Measurements from ENCODE around the gene TFDP1. TPM values are rescaled to one million over a fixed set of nuclear protein-coding genes. Genes with fewer than 3 reads are reported as not detected.
"Not testable (repeated sequence)": the region's sequence is repeated elsewhere in the genome, so short reads cannot be mapped to it uniquely, and the experiment has no call there.

The TFDP1 gene
- total RNA-seq, 1 experiment from 2014 or later, result 127 TPM

DNA sequence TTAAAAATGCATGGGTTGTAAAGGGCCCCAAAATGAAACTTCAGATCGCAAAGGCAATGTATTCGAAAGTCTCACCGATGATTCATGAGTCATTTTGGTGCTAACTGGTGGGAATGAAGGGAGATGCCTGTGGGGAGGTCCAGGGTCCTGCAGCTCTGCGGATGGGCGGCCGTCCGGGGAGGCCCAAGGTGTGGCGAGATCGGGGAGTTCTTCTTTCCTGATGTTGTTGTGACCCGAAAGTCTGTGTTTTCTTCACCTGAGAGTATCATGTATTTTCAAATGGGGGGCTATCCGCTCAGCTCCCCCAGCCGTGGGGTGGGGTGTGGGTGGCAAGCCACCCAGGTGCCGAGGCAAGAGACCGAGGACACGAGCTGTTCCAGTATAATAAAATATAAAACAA, 36.5 kb downstream of the TFDP1 start:
- no peak for DNase-seq
- H3K27ac ChIP-seq, result no peak overlapping the region
- no peaks in the 10 kb centered on the region for H3K4me1 ChIP-seq
- H3K27me3 ChIP-seq, result no peaks in the 10 kb centered on the region
- H3K4me3 ChIP-seq, result no peak overlapping the region
- H3K9me3 ChIP-seq (replicated peaks), result no peaks in the 10 kb centered on the region
- peaks cover 33% of the 10 kb centered on the region for H3K36me3 ChIP-seq

GRCh38 chr13:113621498-113621897, 36.9 kb downstream of the TFDP1 start:
- H3K4me1 ChIP-seq; H3K9me3 ChIP-seq (replicated peaks); H3K4me3 ChIP-seq; H3K27ac ChIP-seq; H3K27me3 ChIP-seq: not testable (repeated sequence)
- DNase-seq, result peak; percentile 24 to 26
- peaks cover 34% of the 10 kb centered on the region for H3K36me3 ChIP-seq

- H3K36me3 ChIP-seq, result peaks cover 33% of the 10 kb centered on the region
- not testable (repeated sequence) for H3K9me3 ChIP-seq (replicated peaks); H3K4me1 ChIP-seq; DNase-seq; H3K4me3 ChIP-seq; H3K27ac ChIP-seq; H3K27me3 ChIP-seq
Measured at GRCh38 chr13:113621986-113622550, 37.5 kb downstream of the TFDP1 start.

DNA sequence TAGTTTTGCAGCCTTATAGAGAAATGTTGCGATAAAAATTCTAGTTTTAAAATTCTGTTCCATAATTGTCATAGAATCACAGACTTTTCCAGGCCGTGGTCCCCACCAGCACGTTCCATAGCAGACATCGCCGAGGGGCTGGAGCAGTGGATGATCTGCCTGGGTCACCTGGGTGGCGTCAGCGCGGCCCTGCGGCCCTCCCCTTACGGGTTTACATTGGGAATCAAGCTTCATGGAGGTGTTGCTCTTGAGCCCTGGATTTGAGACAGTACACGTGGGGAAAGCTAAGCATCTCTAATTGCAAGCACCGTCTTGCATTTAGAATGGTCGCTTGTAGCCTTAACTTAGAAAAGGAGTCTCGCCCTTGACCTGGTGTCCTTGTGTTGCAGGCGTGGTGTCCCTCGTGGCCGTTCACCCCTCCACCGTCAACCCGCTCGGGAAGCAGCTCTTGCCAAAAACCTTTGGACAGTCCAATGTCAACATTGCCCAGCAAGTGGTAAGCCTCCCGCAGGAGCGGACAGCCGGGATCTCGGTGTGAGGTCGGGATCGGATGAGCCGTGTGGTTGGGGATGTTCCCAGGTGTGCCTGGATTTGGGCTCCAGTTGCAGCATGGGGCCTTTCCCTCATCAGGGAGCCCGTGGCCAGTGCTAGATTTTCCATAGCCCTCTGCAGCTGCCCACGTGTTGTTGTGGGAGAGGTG, 38.4 kb downstream of the TFDP1 start:
- no peak overlapping the region for H3K4me3 ChIP-seq
- H3K9me3 ChIP-seq (replicated peaks), result no peaks in the 10 kb centered on the region
- H3K27me3 ChIP-seq, result no peaks in the 10 kb centered on the region
- DNase-seq, result no peak
- no peaks in the 10 kb centered on the region for H3K4me1 ChIP-seq
- peaks cover 32% of the 10 kb centered on the region for H3K36me3 ChIP-seq
- no peak overlapping the region for H3K27ac ChIP-seq

GRCh38 chr13:113623491-113624234, 39.1 kb downstream of the TFDP1 start:
- Histone ChIP-seq H3K4me1 (no peaks in the 10 kb centered on the region), H3K27ac (no peak overlapping the region), H3K4me3 (no peak overlapping the region), H3K9me3 (replicated peaks) (no peaks in the 10 kb centered on the region), H3K36me3 (peaks cover 34% of the 10 kb centered on the region), H3K27me3 (no peaks in the 10 kb centered on the region)
- DNase-seq, result peak; percentile 17 to 20

DNA sequence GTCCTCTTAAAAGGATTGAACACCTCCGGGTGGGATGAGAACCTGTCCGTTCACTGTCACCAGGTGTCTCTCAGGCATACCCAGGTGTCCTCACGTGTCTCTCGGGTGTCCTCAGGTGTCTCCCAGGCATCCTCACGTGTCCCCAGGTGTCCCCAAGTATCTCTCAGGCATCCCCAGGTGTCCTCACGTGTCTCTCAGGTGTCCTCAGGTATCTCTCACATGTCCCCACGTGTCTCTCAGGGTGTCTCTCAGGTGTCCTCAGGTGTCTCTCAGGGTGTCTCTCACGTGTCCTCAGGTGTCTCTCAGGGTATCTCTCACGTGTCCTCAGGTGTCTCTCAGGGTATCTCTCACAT, 39.7 kb downstream of the TFDP1 start:
- Histone ChIP-seq H3K4me1 (no peaks in the 10 kb centered on the region), H3K36me3 (peaks cover 36% of the 10 kb centered on the region), H3K4me3 (no peak overlapping the region), H3K9me3 (replicated peaks) (no peaks in the 10 kb centered on the region), H3K27me3 (no peaks in the 10 kb centered on the region), H3K27ac (no peak overlapping the region)
- no peak for DNase-seq

DNA sequence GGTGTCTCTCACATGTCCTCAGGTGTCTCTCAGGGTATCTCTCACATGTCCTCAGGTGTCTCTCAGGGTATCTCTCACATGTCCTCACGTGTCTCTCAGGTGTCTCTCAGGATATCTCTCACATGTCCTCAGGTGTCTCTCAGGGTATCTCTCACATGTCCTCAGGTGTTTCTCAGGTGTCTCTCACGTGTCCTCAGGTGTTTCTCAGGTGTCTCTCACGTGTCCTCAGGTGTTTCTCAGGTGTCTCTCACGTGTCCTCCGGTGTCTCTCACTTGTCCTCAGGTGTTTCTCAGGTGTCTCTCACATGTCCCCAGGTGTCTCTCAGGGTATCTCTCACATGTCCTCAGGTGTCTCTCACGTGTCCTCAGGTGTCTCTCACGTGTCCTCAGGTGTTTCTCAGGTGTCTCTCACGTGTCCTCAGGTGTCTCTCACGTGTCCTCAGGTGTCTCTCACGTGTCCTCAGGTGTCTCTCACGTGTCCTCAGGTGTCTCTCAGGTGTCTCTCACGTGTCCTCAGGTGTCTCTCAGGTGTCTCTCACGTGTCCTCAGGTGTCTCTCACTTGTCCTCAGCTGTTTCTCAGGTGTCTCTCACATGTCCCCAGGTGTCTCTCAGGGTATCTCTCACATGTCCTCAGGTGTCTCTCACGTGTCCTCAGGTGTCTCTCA, 40.2 kb downstream of the TFDP1 start:
- not testable (repeated sequence) for H3K27me3 ChIP-seq; H3K9me3 ChIP-seq (replicated peaks); H3K4me1 ChIP-seq; H3K27ac ChIP-seq; H3K4me3 ChIP-seq; DNase-seq
- H3K36me3 ChIP-seq, result peaks cover 37% of the 10 kb centered on the region

- Histone ChIP-seq H3K4me3 (no peak overlapping the region), H3K9me3 (replicated peaks) (no peaks in the 10 kb centered on the region), H3K27me3 (no peaks in the 10 kb centered on the region), H3K4me1 (no peaks in the 10 kb centered on the region), H3K36me3 (peaks cover 36% of the 10 kb centered on the region), H3K27ac (no peak overlapping the region)
- DNase-seq, result no peak
Measured at GRCh38 chr13:113625965-113626721, 41.6 kb downstream of the TFDP1 start.

- DNase-seq, result no peak
- no peak overlapping the region for H3K27ac ChIP-seq
- no peaks in the 10 kb centered on the region for H3K4me1 ChIP-seq
- H3K9me3 ChIP-seq (replicated peaks), result no peaks in the 10 kb centered on the region
- H3K27me3 ChIP-seq, result no peaks in the 10 kb centered on the region
- H3K4me3 ChIP-seq, result no peak overlapping the region
- peaks cover 40% of the 10 kb centered on the region for H3K36me3 ChIP-seq
Measured at GRCh38 chr13:113627136-113627535, 42.6 kb downstream of the TFDP1 start.

DNA sequence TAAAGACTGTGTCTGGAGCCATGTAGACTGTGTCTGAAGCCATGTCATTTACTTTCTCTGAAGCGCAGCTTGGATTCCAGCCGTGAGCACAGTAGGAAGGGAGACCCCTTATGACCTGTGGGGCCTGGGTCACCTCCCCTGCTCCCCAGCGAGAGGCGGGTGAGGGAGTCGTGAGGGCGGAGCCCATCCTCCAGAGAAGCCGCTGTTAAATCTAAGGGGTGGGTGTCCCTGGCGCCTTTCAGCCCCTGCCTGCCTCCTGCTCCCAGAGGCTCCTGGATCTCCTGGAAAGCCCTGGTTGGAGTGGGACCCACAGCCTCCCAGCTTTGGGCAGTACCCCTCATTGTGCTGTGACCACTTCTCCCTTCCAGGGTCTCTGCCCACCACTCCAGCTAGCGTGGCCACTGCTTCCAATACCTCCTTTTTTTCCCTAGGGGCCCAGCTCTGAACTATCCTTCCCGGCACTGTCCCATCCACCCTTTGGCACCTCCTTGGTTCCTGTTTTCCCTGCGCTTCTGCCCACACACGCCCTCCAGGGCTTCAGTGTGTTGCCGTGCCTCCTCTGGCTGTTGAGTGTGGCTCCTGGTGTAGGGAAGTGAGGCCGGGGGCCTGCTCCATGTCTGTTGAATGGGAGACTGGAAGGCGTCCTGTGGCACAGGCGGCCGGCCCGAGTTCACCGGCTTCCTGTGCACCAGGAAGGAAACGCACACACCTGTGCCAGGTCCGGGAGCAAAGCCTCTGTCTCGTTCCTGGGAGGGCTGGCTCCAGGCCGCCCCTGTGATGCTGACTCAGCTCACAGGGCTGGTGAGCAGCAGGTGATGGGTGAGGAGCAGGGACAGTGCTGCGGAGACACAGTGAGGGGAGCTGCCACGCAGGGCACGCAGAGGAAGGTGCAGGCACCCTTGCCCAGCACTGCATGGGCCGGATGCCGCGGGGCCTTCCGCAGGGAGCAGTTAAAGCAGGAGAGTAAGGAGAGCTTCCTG, 44.0 kb downstream of the TFDP1 start:
- Histone ChIP-seq H3K27ac (no peak overlapping the region), H3K9me3 (replicated peaks) (no peaks in the 10 kb centered on the region), H3K36me3 (peaks cover 38% of the 10 kb centered on the region), H3K4me1 (no peaks in the 10 kb centered on the region), H3K4me3 (no peak overlapping the region), H3K27me3 (no peaks in the 10 kb centered on the region)
- DNase-seq, result no peak

DNA sequence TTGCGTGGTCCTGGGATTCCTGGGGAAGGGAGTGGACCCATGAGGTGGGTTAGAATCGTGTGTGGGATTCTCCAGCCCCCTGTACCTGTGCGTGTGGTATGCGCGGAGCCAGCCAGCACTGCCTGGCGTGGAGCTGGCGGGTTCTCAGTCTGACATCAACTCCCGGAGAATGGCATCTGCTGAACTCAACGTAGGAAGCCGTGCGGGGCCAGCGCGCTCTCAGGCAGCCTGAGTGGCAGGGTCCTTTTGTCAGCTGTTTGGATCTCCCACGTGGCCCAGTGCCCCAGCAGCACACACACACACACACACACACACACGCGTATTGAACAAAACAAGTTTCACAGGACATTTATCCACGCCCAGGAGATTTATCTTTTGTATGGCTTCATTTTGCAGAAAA, 45.3 kb downstream of the TFDP1 start:
- Histone ChIP-seq H3K9me3 (replicated peaks) (no peaks in the 10 kb centered on the region), H3K27ac (no peak overlapping the region), H3K36me3 (peaks cover 44% of the 10 kb centered on the region), H3K4me3 (no peak overlapping the region), H3K27me3 (no peaks in the 10 kb centered on the region), H3K4me1 (no peaks in the 10 kb centered on the region)
- DNase-seq, result no peak

GRCh38 chr13:113630296-113630695, 45.7 kb downstream of the TFDP1 start:
- Histone ChIP-seq H3K9me3 (replicated peaks) (no peaks in the 10 kb centered on the region), H3K27me3 (no peaks in the 10 kb centered on the region), H3K27ac (no peak overlapping the region), H3K4me3 (no peak overlapping the region), H3K4me1 (no peaks in the 10 kb centered on the region), H3K36me3 (peaks cover 44% of the 10 kb centered on the region)
- no peak for DNase-seq

GRCh38 chr13:113630804-113631203, 46.3 kb downstream of the TFDP1 start:
- no peak overlapping the region for H3K4me3 ChIP-seq
- no peak for DNase-seq
- H3K27ac ChIP-seq, result no peak overlapping the region
- no peaks in the 10 kb centered on the region for H3K4me1 ChIP-seq
- H3K9me3 ChIP-seq (replicated peaks), result no peaks in the 10 kb centered on the region
- no peaks in the 10 kb centered on the region for H3K27me3 ChIP-seq
- peaks cover 47% of the 10 kb centered on the region for H3K36me3 ChIP-seq
